Gastroesophageal sphincter (tissue), 3 donors: Measurements from ENCODE around the gene ATP2B2.

Experiments
- POLR2A ChIP-seq, 2 donors: fragments of 450-650 bp; IDR thresholded peaks; one replicate each; pipeline ENCODE4 v1.6.1; 2017; ENCODE audit warnings: antibody characterized with exemption in 2 of 2, mild to moderate bottlenecking in 2 of 2, moderate library complexity in 1 of 2
- TF ChIP-seq, protein P1 (sequence below), 4 experiments: fragments of 200-600 bp in 2 of 4; fragments of 450-650 bp in 2 of 4; sonication (generic) in 1 of 4; IDR thresholded peaks; one replicate each; pipeline ENCODE4 v1.5.1; 2017 to 2019; ENCODE audit warnings: antibody characterized with exemption in 4 of 4, mild to moderate bottlenecking in 2 of 4, moderate library complexity in 2 of 4

DNA sequence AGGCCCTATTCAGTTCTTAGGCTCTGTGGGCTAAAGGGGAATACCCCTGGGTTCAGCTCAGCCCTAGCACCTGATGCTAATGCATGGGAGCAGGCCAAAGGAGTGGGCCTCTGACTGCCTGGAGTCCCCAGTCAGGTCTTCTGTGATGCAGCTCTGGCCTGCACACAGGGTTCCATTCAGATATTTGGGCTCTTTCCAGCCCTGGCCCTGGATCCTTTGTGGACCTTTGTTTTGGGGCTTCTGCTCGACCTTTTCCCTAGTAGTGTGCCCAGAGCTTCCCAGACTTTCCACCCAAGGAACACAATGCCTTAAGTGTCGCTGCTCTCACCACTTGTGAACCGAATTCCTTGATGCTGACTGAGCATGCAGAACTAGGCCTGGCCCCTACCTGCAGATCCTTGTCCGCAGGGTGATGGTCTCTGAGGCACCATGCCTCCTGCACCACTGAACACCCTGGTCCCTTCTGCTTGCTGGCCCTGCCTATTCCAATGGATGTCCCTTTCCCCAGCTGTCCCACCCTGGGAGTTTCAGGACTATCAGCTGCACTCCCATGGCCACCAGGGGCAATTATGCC lies 189.5 kb downstream of the ATP2B2 start:
- TF ChIP-seq, protein P1, sequence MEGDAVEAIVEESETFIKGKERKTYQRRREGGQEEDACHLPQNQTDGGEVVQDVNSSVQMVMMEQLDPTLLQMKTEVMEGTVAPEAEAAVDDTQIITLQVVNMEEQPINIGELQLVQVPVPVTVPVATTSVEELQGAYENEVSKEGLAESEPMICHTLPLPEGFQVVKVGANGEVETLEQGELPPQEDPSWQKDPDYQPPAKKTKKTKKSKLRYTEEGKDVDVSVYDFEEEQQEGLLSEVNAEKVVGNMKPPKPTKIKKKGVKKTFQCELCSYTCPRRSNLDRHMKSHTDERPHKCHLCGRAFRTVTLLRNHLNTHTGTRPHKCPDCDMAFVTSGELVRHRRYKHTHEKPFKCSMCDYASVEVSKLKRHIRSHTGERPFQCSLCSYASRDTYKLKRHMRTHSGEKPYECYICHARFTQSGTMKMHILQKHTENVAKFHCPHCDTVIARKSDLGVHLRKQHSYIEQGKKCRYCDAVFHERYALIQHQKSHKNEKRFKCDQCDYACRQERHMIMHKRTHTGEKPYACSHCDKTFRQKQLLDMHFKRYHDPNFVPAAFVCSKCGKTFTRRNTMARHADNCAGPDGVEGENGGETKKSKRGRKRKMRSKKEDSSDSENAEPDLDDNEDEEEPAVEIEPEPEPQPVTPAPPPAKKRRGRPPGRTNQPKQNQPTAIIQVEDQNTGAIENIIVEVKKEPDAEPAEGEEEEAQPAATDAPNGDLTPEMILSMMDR (IDR thresholded peaks at IDR 0.05) = no peak
- TF ChIP-seq POLR2A (IDR thresholded peaks at IDR 0.05) = no peak
